ENCODE data around the gene RNF38. TPM values are rescaled to one million over a fixed set of nuclear protein-coding genes. Genes with fewer than 3 reads are reported as not detected.
A peak's percentile ranks its signal among the peaks of the same experiment; 100 is the strongest.
"Not testable (repeated sequence)": the region's sequence is repeated elsewhere in the genome, so short reads cannot be mapped to it uniquely, and the experiment has no call there.

Gene RNF38
- total RNA-seq, 1 donor, result 14.7 TPM

DNA sequence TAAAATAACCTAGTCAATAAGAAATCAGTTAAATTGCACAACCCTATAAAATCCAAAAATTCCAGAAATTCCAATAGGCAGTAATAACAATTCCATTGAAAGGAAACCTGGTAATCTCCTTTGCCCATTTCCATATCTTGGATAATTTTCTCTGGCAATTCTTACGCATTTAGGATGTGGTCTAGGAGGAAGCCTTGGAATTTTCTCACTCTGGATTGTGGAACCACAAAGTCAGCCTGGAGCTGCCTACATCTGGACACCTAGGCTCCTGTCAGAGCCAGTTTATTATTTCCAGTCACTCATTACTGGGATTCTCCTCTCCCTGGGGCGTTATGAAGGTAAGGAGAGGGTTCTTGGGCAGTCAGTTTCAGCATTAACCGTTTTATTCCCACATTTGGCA, 101.5 kb downstream of the RNF38 start:
- no peak overlapping the region for H3K4me3 ChIP-seq (ENCODE audit: low read depth, low read length)
- peak; percentile 86 for DNase-seq (ENCODE audit: low read depth)
- TF ChIP-seq, protein P1, sequence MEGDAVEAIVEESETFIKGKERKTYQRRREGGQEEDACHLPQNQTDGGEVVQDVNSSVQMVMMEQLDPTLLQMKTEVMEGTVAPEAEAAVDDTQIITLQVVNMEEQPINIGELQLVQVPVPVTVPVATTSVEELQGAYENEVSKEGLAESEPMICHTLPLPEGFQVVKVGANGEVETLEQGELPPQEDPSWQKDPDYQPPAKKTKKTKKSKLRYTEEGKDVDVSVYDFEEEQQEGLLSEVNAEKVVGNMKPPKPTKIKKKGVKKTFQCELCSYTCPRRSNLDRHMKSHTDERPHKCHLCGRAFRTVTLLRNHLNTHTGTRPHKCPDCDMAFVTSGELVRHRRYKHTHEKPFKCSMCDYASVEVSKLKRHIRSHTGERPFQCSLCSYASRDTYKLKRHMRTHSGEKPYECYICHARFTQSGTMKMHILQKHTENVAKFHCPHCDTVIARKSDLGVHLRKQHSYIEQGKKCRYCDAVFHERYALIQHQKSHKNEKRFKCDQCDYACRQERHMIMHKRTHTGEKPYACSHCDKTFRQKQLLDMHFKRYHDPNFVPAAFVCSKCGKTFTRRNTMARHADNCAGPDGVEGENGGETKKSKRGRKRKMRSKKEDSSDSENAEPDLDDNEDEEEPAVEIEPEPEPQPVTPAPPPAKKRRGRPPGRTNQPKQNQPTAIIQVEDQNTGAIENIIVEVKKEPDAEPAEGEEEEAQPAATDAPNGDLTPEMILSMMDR (IDR thresholded peaks at IDR 0.05; ENCODE audit: insufficient read depth, low read depth, low read length), result no peak

DNA sequence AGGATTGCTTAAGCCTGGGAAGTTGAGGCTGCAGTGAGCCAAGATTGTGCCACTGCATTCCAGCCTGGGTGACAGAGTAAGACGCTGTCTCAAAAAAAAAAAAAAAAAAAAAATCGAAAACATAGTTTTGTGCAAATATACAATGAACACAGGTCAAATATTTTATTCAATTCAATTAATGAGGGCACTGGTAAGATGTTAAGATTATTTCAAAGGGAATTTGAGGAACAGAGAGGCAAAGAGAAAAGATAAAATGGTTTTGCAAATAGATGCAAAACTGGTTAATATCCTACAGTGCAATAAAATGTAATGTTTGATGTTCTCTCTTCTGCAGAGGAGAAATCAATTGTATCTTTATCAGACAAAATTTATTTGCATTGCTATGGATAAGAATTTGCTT, 102.3 kb downstream of the RNF38 start:
- TF ChIP-seq, protein P1 (IDR thresholded peaks at IDR 0.05; ENCODE audit: insufficient read depth, low read depth, low read length), result no peak
- DNase-seq (ENCODE audit: low read depth), result no peak
- no peak overlapping the region for H3K4me3 ChIP-seq (ENCODE audit: low read depth, low read length)

DNA sequence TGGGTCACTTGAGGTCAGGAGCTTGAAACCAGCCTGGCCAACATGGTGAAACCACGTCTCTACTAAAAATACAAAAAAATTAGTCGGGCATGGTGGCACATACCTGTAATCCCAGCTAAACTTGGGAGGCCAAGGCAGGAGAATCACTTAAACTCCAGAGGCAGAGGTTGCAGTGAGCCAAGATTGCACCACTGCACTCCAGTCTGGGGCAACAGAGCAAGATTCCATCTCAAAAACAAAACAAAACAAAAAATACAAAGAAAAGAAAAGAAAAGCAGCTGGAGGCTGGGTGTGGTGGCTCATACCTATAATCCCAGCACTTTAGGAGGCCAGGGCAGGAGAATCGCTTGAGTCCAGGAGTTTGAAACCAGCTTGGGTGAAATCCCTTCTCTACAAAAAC, 105.1 kb downstream of the RNF38 start:
- H3K4me3 ChIP-seq (ENCODE audit: low read depth, low read length); DNase-seq (ENCODE audit: low read depth): not testable (repeated sequence)

DNA sequence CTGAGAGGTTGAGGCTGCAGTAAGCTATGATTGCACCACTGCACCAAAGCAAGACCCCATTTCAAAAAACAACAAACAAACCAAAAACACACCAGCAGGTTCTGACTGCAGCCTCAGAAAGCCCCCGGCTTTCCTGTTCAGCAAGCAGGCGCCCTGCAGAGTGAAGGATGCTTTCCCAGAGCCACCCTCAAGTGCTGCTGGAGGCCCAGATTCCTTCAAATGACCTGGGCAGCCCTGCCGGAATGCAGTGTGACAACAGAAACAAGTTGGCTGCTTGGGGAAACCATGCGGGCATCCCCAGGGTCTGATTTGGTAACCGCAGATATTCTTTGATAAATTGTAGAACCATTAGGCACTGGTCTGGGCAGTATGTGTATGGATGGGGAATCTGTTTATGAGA, 106.2 kb downstream of the RNF38 start:
- no peak for DNase-seq (ENCODE audit: low read depth)
- TF ChIP-seq, protein P1 (IDR thresholded peaks at IDR 0.05; ENCODE audit: insufficient read depth, low read depth, low read length), result no peak
- no peak overlapping the region for H3K4me3 ChIP-seq (ENCODE audit: low read depth, low read length)

DNA sequence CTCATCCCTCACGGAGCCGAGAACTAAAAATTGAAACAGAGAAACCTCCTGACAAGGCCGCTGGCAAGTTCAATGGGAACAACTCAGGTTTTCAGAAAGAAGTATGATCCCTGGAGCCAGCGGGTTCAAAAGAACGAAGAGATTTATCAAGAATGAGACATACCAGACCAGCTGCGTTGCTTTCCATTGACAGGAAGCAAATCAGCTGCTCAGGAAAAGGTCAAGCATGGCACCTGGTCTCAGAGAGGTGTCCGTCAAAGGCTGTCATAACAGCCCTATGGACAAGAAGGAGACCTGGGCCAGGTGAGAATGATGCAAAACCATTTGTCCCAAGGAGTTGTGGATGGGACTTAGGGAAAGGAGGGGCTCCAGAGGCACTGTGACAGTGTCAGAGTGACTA, 106.9 kb downstream of the RNF38 start:
- TF ChIP-seq, protein P1 (IDR thresholded peaks at IDR 0.05; ENCODE audit: insufficient read depth, low read depth, low read length), result no peak
- H3K4me3 ChIP-seq (ENCODE audit: low read depth, low read length), result no peak overlapping the region
- no peak for DNase-seq (ENCODE audit: low read depth)

DNA sequence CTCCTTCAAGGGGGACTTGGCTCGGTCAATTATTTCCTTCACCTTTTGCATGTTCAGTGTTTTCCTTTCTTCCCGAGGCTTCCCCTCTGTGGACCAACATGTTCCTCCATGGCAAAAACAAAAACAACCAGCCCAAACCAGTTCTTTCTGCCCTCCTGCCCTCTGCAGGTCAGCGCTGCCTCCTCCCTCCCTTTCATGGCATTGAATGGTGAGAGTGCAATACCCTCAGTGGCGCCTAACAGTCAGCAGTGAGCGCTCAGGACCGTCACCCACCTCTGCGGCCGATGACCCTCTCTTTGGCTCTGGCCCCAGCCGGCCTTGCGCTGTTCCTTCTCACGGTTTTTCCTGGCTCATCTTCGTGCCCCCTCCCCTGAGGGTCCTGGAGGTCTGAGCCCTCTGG, 107.4 kb downstream of the RNF38 start:
- TF ChIP-seq, protein P1 (IDR thresholded peaks at IDR 0.05; ENCODE audit: insufficient read depth, low read depth, low read length), result no peak
- H3K4me3 ChIP-seq (ENCODE audit: low read depth, low read length), result no peak overlapping the region
- DNase-seq (ENCODE audit: low read depth), result no peak

DNA sequence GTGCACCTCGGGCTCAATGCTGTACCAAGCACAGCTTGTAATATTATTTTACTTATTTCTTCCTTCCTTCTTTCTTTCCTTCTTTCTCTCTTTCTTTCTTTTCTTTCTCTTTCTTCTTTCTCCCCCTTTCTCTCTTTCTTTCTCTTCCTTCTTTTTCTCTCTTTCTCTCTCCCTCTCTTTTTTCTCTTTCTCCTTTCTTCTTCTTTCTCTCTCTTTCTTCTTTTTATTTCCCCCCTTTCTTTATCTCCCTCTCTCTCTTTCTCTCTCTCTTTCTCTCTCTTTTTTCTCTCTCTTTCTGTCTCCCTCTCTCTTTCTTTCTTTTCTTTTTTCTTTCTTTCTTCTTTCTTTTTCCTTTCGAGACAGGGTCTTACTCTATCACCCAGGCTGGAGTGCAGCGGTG, 109.1 kb downstream of the RNF38 start:
- DNase-seq (ENCODE audit: low read depth), result no peak
- TF ChIP-seq, protein P1 (IDR thresholded peaks at IDR 0.05; ENCODE audit: insufficient read depth, low read depth, low read length), result no peak
- no peak overlapping the region for H3K4me3 ChIP-seq (ENCODE audit: low read depth, low read length)
